Measurements from ENCODE around the gene INPP5J.

DNA sequence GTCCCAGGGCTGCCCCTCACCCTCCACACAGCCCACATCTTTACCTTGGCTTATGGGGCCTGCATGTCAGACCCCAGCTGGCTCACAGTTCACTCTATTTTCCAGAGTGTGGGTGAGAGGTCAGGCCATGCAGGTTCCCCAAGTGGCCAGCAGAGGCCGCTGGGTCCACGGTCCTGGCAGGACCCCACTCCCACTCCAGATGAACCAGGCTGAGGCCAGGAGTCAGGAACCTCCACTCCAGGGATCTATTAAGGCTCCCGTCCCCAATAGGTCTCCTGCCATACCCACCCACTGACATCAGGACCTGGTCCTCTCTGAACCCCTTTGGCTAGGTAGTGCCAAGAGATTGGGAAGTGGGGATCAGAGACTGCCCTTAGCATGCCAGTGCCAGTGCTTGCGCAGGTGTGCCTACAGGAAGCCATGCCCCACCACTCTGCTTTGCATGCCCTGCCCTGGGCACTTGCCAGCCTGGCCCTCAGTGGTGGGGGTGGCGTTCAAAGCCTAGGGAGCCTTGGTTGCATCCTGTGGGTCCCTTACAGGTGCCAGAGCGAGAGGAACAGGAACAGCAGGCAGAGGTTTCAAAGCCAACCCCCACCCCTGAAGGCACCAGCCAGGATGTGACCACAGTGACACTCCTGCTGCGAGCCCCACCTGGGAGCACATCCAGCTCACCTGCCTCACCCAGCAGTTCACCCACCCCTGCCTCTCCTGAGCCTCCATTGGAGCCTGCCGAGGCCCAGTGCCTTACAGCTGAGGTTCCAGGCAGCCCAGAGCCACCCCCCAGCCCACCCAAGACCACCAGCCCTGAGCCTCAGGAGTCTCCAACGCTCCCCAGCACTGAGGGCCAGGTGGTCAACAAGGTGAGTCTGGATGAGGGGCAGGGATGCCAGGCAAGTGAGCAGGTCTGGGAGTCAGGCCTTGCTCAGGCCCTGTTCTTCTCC is 33.3 kb upstream of the INPP5J start:
- TF ChIP-seq POLR2A (IDR thresholded peaks at IDR 0.05; ENCODE audit: low read depth, low read length) = no peak
- no peak for TF ChIP-seq POLR2AphosphoS5 (IDR thresholded peaks at IDR 0.05; ENCODE audit: low read depth, low read length)
